Esophagus squamous epithelium (tissue), 5 donors: ENCODE results near the gene RPRD1A. TPM values are rescaled to one million over a fixed set of nuclear protein-coding genes. Genes with fewer than 3 reads are reported as not detected.
A peak's percentile ranks its signal among the peaks of the same experiment; 100 is the strongest.

Experiments used
- DNase-seq: peaks from one replicate; lab custom pipeline; 2025; lab: John Stamatoyannopoulos, UW
- H3K27ac ChIP-seq, 4 donors: fragments of 200-600 bp; sonication (generic); one replicate each; pipeline ENCODE4 v1.5.1; 2016 to 2019; ENCODE audit warnings: mild to moderate bottlenecking in 1 of 4
- H3K27me3 ChIP-seq, 4 donors: fragments of 200-600 bp; sonication (generic); 1 replicate in 3 of 4; 2 replicates in 1 of 4; pipeline versions ENCODE4 v1.5.1 to v1.6.0; 2017 to 2021; ENCODE audit warnings: antibody characterized with exemption in 1 of 4
- H3K36me3 ChIP-seq, 3 donors: fragments of 200-600 bp; sonication (generic); one replicate each; pipeline ENCODE4 v1.5.1; 2016 to 2019
- H3K4me1 ChIP-seq, 3 donors: fragments of 200-600 bp; sonication (generic); one replicate each; pipeline ENCODE4 v1.5.1; 2017 to 2019
- H3K4me3 ChIP-seq, 4 donors: fragments of 200-600 bp; sonication (generic); 1 replicate in 3 of 4; 2 replicates in 1 of 4; pipeline ENCODE4 v1.5.1; 2016 to 2019; ENCODE audit warnings: mild to moderate bottlenecking in 2 of 4, moderate library complexity in 1 of 4
- H3K9me3 ChIP-seq, 3 donors: fragments of 200-600 bp; sonication (generic); one replicate each; pipeline ENCODE4 v1.5.1; 2016 to 2019
- CTCF ChIP-seq, 6 experiments: fragments of 450-650 bp in 4 of 6; fragments of 200-600 bp in 2 of 6; sonication (generic) in 2 of 6; IDR thresholded peaks; one replicate each; pipeline ENCODE4 v1.5.1; 2016 to 2019; ENCODE audit warnings: antibody characterized with exemption in 6 of 6, mild to moderate bottlenecking in 4 of 6, moderate library complexity in 4 of 6
- POLR2A ChIP-seq, 4 donors: fragments of 450-650 bp; IDR thresholded peaks; one replicate each; pipeline ENCODE4 v1.6.1; 2017; ENCODE audit warnings: antibody characterized with exemption in 4 of 4, mild to moderate bottlenecking in 4 of 4, moderate library complexity in 3 of 4
- WGBS, 2 donors: methylation state at CpG; one replicate each; pipeline ENCODE4 v1.1.5; 2018; 5-methylcytosine and 5-hydroxymethylcytosine counted together
- intact Hi-C: fragments of 100-400 bp; cut with DNase I; formaldehyde crosslinking; loops from one replicate; pipeline ENCODE4 v1.15.0; 2022
- total RNA-seq, 4 donors: library from RNA; depleted of rRNA; stranded (reverse); fragments of >200 nt; gene quantifications; one replicate each; pipeline ENCODE4 v1.1.0, GENCODE V29; 2016
- donor health status: DM: yes; HTN: yes; CAD: no.

Gene RPRD1A
- total RNA-seq, 4 donors from 2014 or later, result 30.3 to 54.1 (median 51.1) TPM

GRCh38 chr18:36009214-36009613 is 58.1 kb downstream of the RPRD1A start:
- Histone ChIP-seq H3K4me1 (no peaks in the 10 kb centered on the region), H3K27ac (no peak overlapping the region), H3K36me3 (no peaks in the 10 kb centered on the region), H3K9me3 (no peaks in the 10 kb centered on the region), H3K4me3 (no peak overlapping the region), H3K27me3 (no peaks in the 10 kb centered on the region)
- TF ChIP-seq POLR2A (IDR thresholded peaks at IDR 0.05), result no peak
- TF ChIP-seq CTCF (IDR thresholded peaks at IDR 0.05), result no peak
- 68 to 78% methylated on average over 3 of the region's 3 CpGs for WGBS, 2 donors
- no peak for DNase-seq
- intact Hi-C loops, result no loop called here

GRCh38 chr18:36006997-36007396 is 60.4 kb downstream of the RPRD1A start:
- TF ChIP-seq CTCF (IDR thresholded peaks at IDR 0.05) (no peak), POLR2A (IDR thresholded peaks at IDR 0.05) (no peak)
- no peaks in the 10 kb centered on the region for H3K27me3 ChIP-seq
- H3K9me3 ChIP-seq, result no peaks in the 10 kb centered on the region
- H3K27ac ChIP-seq, result no peak overlapping the region
- no peak overlapping the region for H3K4me3 ChIP-seq
- intact Hi-C loops, result no loop called here
- WGBS, 2 donors, result 90 to 100% methylated on average over 2 of the region's 2 CpGs
- no peaks in the 10 kb centered on the region for H3K4me1 ChIP-seq
- no peak for DNase-seq
- no peaks in the 10 kb centered on the region for H3K36me3 ChIP-seq

DNA sequence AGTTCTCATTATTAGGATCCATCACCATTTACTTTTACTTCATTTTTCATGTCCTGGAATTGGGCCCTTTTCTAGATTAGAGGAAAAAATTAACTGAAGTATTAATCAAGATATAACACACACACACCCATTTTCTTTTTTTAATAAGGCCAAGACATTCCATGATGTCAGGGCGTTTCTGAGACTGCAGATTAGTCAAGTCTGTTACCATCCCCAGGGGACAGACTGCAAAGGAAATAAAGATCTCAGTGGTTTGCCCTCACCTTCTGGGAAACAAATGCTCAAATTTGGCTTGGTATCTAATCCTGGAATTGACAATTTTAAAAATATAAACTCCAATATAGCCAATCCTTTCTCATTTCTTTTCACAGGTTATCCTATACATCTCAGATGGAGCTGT is 67.4 kb downstream of the RPRD1A start:
- Histone ChIP-seq H3K4me3 (no peak overlapping the region), H3K4me1 (no peaks in the 10 kb centered on the region), H3K9me3 (no peaks in the 10 kb centered on the region), H3K36me3 (no peaks in the 10 kb centered on the region), H3K27ac (no peak overlapping the region), H3K27me3 (no peaks in the 10 kb centered on the region)
- 24 to 44% methylated on average over 1 of the region's 1 CpG for WGBS, 2 donors
- intact Hi-C loops, result no loop called here
- no peak for DNase-seq
- no peak for TF ChIP-seq CTCF (IDR thresholded peaks at IDR 0.05)
- TF ChIP-seq POLR2A (IDR thresholded peaks at IDR 0.05), result no peak

DNA sequence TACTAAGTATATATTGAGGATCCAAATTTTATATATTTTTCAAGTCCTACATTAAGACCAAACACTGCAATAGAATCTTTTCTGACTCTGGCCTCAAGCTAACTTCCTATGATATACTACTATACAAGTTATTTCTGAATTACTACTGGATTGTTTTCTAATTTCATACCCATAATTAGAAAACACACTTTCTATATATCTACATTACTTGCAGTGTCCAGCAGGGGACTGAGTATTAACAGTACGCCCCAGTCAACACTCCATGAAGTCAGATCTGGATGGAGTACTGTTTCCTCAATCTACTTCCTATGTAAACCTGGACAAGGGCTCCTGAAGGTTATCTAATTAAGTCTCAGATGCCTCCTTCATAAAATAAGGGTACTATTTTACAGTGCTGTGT is 68.4 kb downstream of the RPRD1A start:
- peak in 3 of 6 experiments; percentile 11 to 31 (median 31) for TF ChIP-seq CTCF (IDR thresholded peaks at IDR 0.05)
- no peak for TF ChIP-seq POLR2A (IDR thresholded peaks at IDR 0.05)
- no peak for DNase-seq
- 88 to 90% methylated on average over 1 of the region's 1 CpG for WGBS, 2 donors

GRCh38 chr18:35993013-35993412 is 74.3 kb downstream of the RPRD1A start:
- peaks cover 0 to 36% (median 0%) of the 10 kb centered on the region in 3 donors for H3K36me3 ChIP-seq
- H3K27me3 ChIP-seq, result no peaks in the 10 kb centered on the region
- intact Hi-C loops, result no loop called here
- H3K9me3 ChIP-seq, result no peaks in the 10 kb centered on the region
- H3K27ac ChIP-seq, result no peak overlapping the region
- no peak for DNase-seq
- H3K4me3 ChIP-seq, result no peak overlapping the region
- TF ChIP-seq POLR2A (IDR thresholded peaks at IDR 0.05) (no peak), CTCF (IDR thresholded peaks at IDR 0.05) (no peak)
- 91 to 94% methylated on average over 5 to 6 of the region's 6 CpGs for WGBS, 2 donors
- no peaks in the 10 kb centered on the region for H3K4me1 ChIP-seq

More for the DNA sequence above, 68.4 kb downstream of the RPRD1A start:
- no peaks in the 10 kb centered on the region for H3K4me1 ChIP-seq
- no peaks in the 10 kb centered on the region for H3K36me3 ChIP-seq
- H3K27me3 ChIP-seq, result no peaks in the 10 kb centered on the region
- no peak overlapping the region for H3K4me3 ChIP-seq
- no peak overlapping the region for H3K27ac ChIP-seq
- intact Hi-C loops, result no loop called here
- H3K9me3 ChIP-seq, result no peaks in the 10 kb centered on the region
